ENCODE data around the gene SUPT5H. TPM values are rescaled to one million over a fixed set of nuclear protein-coding genes. Genes with fewer than 3 reads are reported as not detected.

Gene SUPT5H
- polyA plus RNA-seq, 1 donor from 2014 or later = 92.5 TPM

- no peaks in the 10 kb centered on the region for H3K9me2 ChIP-seq (ENCODE audit: insufficient read depth, low read length)
- no peaks in the 10 kb centered on the region for H3K9me3 ChIP-seq (ENCODE audit: low read length)
- H3K4me2 ChIP-seq (ENCODE audit: low read length) = no peak overlapping the region
- no peaks in the 10 kb centered on the region for H3F3A ChIP-seq (ENCODE audit: insufficient read depth, low read length, poor library complexity, severe bottlenecking)
- no peaks in the 10 kb centered on the region for H3K36me3 ChIP-seq (ENCODE audit: insufficient read depth, low read length)
- no peak overlapping the region for H3K4me3 ChIP-seq (ENCODE audit: low read length)
- peaks cover 5% of the 10 kb centered on the region for H3K79me2 ChIP-seq (replicated peaks; ENCODE audit: insufficient read depth, low read length)
- H3K9ac ChIP-seq (ENCODE audit: low read length) = no peak overlapping the region
- H3K27me3 ChIP-seq (ENCODE audit: insufficient read depth, low read depth, low read length) = peaks cover 10% of the 10 kb centered on the region
- no peak overlapping the region for H2AFZ ChIP-seq (ENCODE audit: low read depth, low read length)
- H4K20me1 ChIP-seq (ENCODE audit: insufficient read depth) = no peaks in the 10 kb centered on the region
- no peak overlapping the region for H3K27ac ChIP-seq (ENCODE audit: low read length)
- TF ChIP-seq CTCF (IDR thresholded peaks at IDR 0.05; ENCODE audit: poor library complexity, severe bottlenecking) (no peak), EP300 (conservative IDR thresholded peaks at IDR 0.05; ENCODE audit: poor library complexity, severe bottlenecking) (no peak), TAF1 (IDR thresholded peaks at IDR 0.05; ENCODE audit: low read depth) (no peak), SMC3 (conservative IDR thresholded peaks at IDR 0.05; ENCODE audit: poor library complexity) (no peak), EZH2 (IDR thresholded peaks at IDR 0.05; ENCODE audit: borderline replicate concordance, insufficient read depth, low read length, poor library complexity, severe bottlenecking) (no peak), RAD21 (conservative IDR thresholded peaks at IDR 0.05) (no peak), POLR2AphosphoS5 (IDR thresholded peaks at IDR 0.05) (no peak)
These were observed 50.7 kb downstream of the SUPT5H start for GRCh38 chr19:39496063-39496462.

- no peaks in the 10 kb centered on the region for H3K36me3 ChIP-seq (ENCODE audit: insufficient read depth, low read length)
- H4K20me1 ChIP-seq (ENCODE audit: insufficient read depth) = no peaks in the 10 kb centered on the region
- no peaks in the 10 kb centered on the region for H3K9me3 ChIP-seq (ENCODE audit: low read length)
- peaks cover 10% of the 10 kb centered on the region for H3K27me3 ChIP-seq (ENCODE audit: insufficient read depth, low read depth, low read length)
- H3K4me3 ChIP-seq (ENCODE audit: low read length) = peak overlapping the region; percentile 54
- TF ChIP-seq CTCF (IDR thresholded peaks at IDR 0.05; ENCODE audit: poor library complexity, severe bottlenecking) = no peak
- no peak for TF ChIP-seq REST (IDR thresholded peaks at IDR 0.05; ENCODE audit: borderline replicate concordance)
- no peak for TF ChIP-seq RAD21 (conservative IDR thresholded peaks at IDR 0.05)
- no peak for TF ChIP-seq TAF1 (IDR thresholded peaks at IDR 0.05; ENCODE audit: low read depth)
- TF ChIP-seq POLR2AphosphoS5 (IDR thresholded peaks at IDR 0.05) = no peak
- no peak for TF ChIP-seq MXI1 (conservative IDR thresholded peaks at IDR 0.05; ENCODE audit: poor library complexity, severe bottlenecking)
- TF ChIP-seq SMC3 (conservative IDR thresholded peaks at IDR 0.05; ENCODE audit: poor library complexity) = no peak
- no peak for TF ChIP-seq EZH2 (IDR thresholded peaks at IDR 0.05; ENCODE audit: borderline replicate concordance, insufficient read depth, low read length, poor library complexity, severe bottlenecking)
- TF ChIP-seq EP300 (conservative IDR thresholded peaks at IDR 0.05; ENCODE audit: poor library complexity, severe bottlenecking) = no peak
- H3K4me2 ChIP-seq (ENCODE audit: low read length) = no peak overlapping the region
- H3K9ac ChIP-seq (ENCODE audit: low read length) = peak overlapping the region; percentile 46
- no peak overlapping the region for H3K27ac ChIP-seq (ENCODE audit: low read length)
- H2AFZ ChIP-seq (ENCODE audit: low read depth, low read length) = no peak overlapping the region
- no peaks in the 10 kb centered on the region for H3K9me2 ChIP-seq (ENCODE audit: insufficient read depth, low read length)
- no peaks in the 10 kb centered on the region for H3F3A ChIP-seq (ENCODE audit: insufficient read depth, low read length, poor library complexity, severe bottlenecking)
- H3K79me2 ChIP-seq (replicated peaks; ENCODE audit: insufficient read depth, low read length) = peaks cover 5% of the 10 kb centered on the region
These were observed 52.3 kb downstream of the SUPT5H start for GRCh38 chr19:39497701-39497995.

All from neural cell (in vitro differentiated cells).